Smooth muscle cell (in vitro differentiated cells): Measurements from ENCODE around the gene DGKB. TPM values are rescaled to one million over a fixed set of nuclear protein-coding genes. Genes with fewer than 3 reads are reported as not detected.

Source experiments
- DNase-seq: peaks from one replicate; lab custom pipeline; 2025; ENCODE audit not compliant: unreplicated experiment; lab: John Stamatoyannopoulos, UW
- H2AFZ ChIP-seq: fragments of 200-600 bp; sonication (generic); 2 replicates; pipeline ENCODE4 v1.6.0; 2016; ENCODE audit warnings: antibody characterized with exemption, low read depth, mild to moderate bottlenecking
- H3F3A ChIP-seq: fragments of 200-600 bp; sonication (generic); 2 replicates; pipeline ENCODE4 v1.6.0; 2017; ENCODE audit warnings: antibody characterized with exemption, low read depth
- H3K27ac ChIP-seq: fragments of 200-600 bp; sonication (generic); 2 replicates; pipeline ENCODE4 v1.5.1; 2016; ENCODE audit warnings: low read depth, mild to moderate bottlenecking
- H3K27me3 ChIP-seq: fragments of 200-600 bp; sonication (generic); 2 replicates; pipeline ENCODE4 v1.6.1; 2016; ENCODE audit warnings: low read depth, mild to moderate bottlenecking
- H3K36me3 ChIP-seq: fragments of 200-600 bp; sonication (generic); 2 replicates; pipeline ENCODE4 v1.5.1; 2016; ENCODE audit warnings: low read depth
- H3K4me1 ChIP-seq: fragments of 200-600 bp; sonication (generic); 2 replicates; pipeline ENCODE4 v1.5.1; 2016; ENCODE audit warnings: low read depth
- H3K4me2 ChIP-seq: fragments of 200-600 bp; sonication (generic); 2 replicates; pipeline ENCODE4 v1.6.0; 2016; ENCODE audit warnings: mild to moderate bottlenecking
- H3K4me3 ChIP-seq: fragments of 200-600 bp; sonication (generic); 2 replicates; pipeline ENCODE4 v1.5.1; 2016; ENCODE audit warnings: mild to moderate bottlenecking
- H3K79me2 ChIP-seq: fragments of 200-600 bp; sonication (generic); 2 replicates; pipeline ENCODE4 v1.6.0; 2016; ENCODE audit warnings: low read depth, mild to moderate bottlenecking
- H3K9ac ChIP-seq: fragments of 200-600 bp; sonication (generic); 2 replicates; pipeline ENCODE4 v1.6.0; 2016; ENCODE audit warnings: low read depth
- H3K9me3 ChIP-seq: fragments of 200-600 bp; sonication (generic); replicated peaks from 2 replicates; pipeline ENCODE4 v1.5.1; 2016; ENCODE audit warnings: low read depth
- H4K20me1 ChIP-seq: fragments of 200-600 bp; sonication (generic); 2 replicates; pipeline ENCODE4 v1.6.0; 2016; ENCODE audit warnings: low read depth
- WGBS: methylation state at CpG from one replicate; pipeline ENCODE4 v1.1.7; 2016; ENCODE audit warnings: low lambda C conversion rate; 5-methylcytosine and 5-hydroxymethylcytosine counted together
- polyA plus RNA-seq: library from polyadenylated mRNA; unstranded; fragments of >200 nt; fragmentation: Nextera tagmentation; extraction: Ambion mirVana; gene quantifications from 2 replicates; pipeline ENCODE4 v1.2.1, GENCODE V29; 2016
- total RNA-seq: library from RNA; depleted of rRNA; stranded (reverse); fragments of >200 nt; gene quantifications from 2 replicates; pipeline ENCODE4 v1.2.3, GENCODE V29; 2014
- TF ChIP-seq, protein P1 (sequence below): fragments of 200-600 bp; sonication (generic); IDR thresholded peaks from 2 replicates; pipeline ENCODE4 v1.5.1; 2017; ENCODE audit warnings: borderline replicate concordance, mild to moderate bottlenecking, antibody characterized with exemption; ENCODE audit not compliant: insufficient read depth, poor library complexity, severe bottlenecking

DGKB gene
- total and polyA plus RNA-seq, 2 experiments from 2014 or later: not detected

DNA sequence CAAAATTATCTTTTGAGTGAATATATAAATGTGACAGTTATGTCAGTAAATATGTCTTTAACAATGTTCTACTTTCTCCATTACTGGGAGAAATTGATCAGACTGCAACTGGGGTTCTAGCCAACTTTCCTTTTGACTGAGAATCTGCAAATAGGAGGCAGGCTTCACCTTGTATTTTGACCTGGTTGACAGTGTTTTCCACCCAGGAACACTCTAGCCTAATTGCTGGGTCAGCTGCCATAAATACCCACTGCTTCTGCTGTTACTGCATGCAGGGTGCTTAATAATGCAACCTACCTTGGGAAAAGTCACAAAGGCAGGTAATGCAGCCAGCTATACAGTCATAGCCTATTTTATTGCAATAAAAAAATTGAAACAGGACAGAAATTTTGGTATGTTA, 319.0 kb downstream of the DGKB start:
- no peaks in the 10 kb centered on the region for H3K36me3 ChIP-seq
- no peak for DNase-seq
- H3K79me2 ChIP-seq: no peaks in the 10 kb centered on the region
- no peak overlapping the region for H2AFZ ChIP-seq
- H3K4me1 ChIP-seq: no peaks in the 10 kb centered on the region
- H3K4me2 ChIP-seq: no peak overlapping the region
- TF ChIP-seq, protein P1, sequence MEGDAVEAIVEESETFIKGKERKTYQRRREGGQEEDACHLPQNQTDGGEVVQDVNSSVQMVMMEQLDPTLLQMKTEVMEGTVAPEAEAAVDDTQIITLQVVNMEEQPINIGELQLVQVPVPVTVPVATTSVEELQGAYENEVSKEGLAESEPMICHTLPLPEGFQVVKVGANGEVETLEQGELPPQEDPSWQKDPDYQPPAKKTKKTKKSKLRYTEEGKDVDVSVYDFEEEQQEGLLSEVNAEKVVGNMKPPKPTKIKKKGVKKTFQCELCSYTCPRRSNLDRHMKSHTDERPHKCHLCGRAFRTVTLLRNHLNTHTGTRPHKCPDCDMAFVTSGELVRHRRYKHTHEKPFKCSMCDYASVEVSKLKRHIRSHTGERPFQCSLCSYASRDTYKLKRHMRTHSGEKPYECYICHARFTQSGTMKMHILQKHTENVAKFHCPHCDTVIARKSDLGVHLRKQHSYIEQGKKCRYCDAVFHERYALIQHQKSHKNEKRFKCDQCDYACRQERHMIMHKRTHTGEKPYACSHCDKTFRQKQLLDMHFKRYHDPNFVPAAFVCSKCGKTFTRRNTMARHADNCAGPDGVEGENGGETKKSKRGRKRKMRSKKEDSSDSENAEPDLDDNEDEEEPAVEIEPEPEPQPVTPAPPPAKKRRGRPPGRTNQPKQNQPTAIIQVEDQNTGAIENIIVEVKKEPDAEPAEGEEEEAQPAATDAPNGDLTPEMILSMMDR: no peak
- no peak overlapping the region for H3K27ac ChIP-seq
- no peaks in the 10 kb centered on the region for H3F3A ChIP-seq
- no peaks in the 10 kb centered on the region for H3K9me3 ChIP-seq
- no peaks in the 10 kb centered on the region for H4K20me1 ChIP-seq
- H3K27me3 ChIP-seq: no peaks in the 10 kb centered on the region
- H3K4me3 ChIP-seq: no peak overlapping the region
- no peak overlapping the region for H3K9ac ChIP-seq

DNA sequence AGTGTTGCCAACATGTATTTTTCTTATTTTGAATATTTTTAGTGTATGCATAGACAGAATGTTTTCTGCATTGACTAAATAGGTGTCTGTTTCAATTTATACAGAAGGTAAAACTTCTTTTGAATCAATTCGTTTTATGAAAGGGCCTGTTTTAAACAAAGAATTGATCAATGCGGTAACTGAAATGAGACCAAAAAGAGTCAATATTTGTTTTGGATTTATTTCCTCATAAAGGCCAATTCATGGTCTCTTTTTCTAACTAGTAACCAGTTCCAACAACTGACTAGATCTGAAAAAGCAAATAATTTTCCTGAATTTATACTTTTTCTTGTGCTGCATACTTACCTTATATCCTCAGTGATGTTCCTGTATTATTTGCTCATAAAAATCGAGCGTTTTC, 320.5 kb downstream of the DGKB start:
- Histone ChIP-seq H3K27me3 (no peaks in the 10 kb centered on the region), H3K27ac (no peak overlapping the region), H3F3A (no peaks in the 10 kb centered on the region), H3K4me2 (no peak overlapping the region), H3K79me2 (no peaks in the 10 kb centered on the region), H3K9me3 (no peaks in the 10 kb centered on the region), H2AFZ (no peak overlapping the region), H3K9ac (no peak overlapping the region), H3K4me1 (no peaks in the 10 kb centered on the region), H4K20me1 (no peaks in the 10 kb centered on the region), H3K36me3 (no peaks in the 10 kb centered on the region), H3K4me3 (no peak overlapping the region)
- DNase-seq: no peak
- TF ChIP-seq, protein P1: no peak
- WGBS: 85% methylated on average over 4 of the region's 4 CpGs

DNA sequence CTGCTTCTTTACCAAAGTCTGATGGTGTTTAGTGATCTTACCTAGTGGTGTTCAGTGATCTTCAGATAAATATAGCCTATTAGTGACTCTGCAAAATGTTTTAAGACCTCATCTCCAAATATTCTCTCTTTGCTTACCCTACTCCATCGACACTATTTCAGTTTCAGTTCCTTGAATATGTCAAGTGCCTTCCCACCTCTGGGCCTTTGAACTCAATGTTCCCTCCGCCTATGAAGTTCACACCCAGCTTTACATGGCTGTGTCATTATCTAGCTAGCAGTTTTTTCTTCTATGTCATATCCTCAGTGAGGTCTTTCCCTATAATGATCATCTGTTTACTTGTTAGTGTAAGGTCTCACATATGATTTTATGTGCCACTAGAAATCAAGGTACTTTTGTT, 322.6 kb downstream of the DGKB start:
- H3K9ac ChIP-seq: no peak overlapping the region
- no peaks in the 10 kb centered on the region for H3K4me1 ChIP-seq
- H3K4me2 ChIP-seq: no peak overlapping the region
- H3K27ac ChIP-seq: no peak overlapping the region
- DNase-seq: no peak
- H3K4me3 ChIP-seq: no peak overlapping the region
- H3K36me3 ChIP-seq: no peaks in the 10 kb centered on the region
- H3K9me3 ChIP-seq: no peaks in the 10 kb centered on the region
- no peaks in the 10 kb centered on the region for H3F3A ChIP-seq
- TF ChIP-seq, protein P1: no peak
- H4K20me1 ChIP-seq: no peaks in the 10 kb centered on the region
- H3K79me2 ChIP-seq: no peaks in the 10 kb centered on the region
- H3K27me3 ChIP-seq: no peaks in the 10 kb centered on the region
- WGBS: 87% methylated on average over 2 of the region's 2 CpGs
- no peak overlapping the region for H2AFZ ChIP-seq

DNA sequence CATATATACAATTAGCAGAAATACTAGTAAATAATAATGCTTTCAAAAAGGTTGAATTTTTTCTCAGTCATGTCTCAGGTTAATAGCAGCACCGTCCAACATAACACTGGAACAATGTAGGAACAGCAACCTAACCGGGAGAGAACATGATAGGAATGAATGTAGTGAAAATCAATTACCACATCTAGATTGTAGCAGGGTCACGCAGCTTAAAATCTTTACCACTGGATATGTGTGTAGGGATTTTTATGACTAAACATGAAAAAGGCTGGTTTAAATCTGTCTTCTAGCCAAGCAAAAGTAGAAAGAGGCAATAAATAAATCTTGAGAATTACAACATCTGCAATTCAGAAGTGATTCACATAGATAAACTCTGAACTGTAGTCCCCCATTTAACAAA, 326.0 kb downstream of the DGKB start:
- no peak overlapping the region for H3K4me2 ChIP-seq
- no peak overlapping the region for H3K27ac ChIP-seq
- no peak overlapping the region for H3K9ac ChIP-seq
- no peak overlapping the region for H3K4me3 ChIP-seq
- no peaks in the 10 kb centered on the region for H3K27me3 ChIP-seq
- H3K9me3 ChIP-seq: no peaks in the 10 kb centered on the region
- TF ChIP-seq, protein P1: no peak
- H3K4me1 ChIP-seq: no peaks in the 10 kb centered on the region
- no peaks in the 10 kb centered on the region for H3F3A ChIP-seq
- H3K36me3 ChIP-seq: no peaks in the 10 kb centered on the region
- no peaks in the 10 kb centered on the region for H3K79me2 ChIP-seq
- H2AFZ ChIP-seq: no peak overlapping the region
- WGBS: 90% methylated on average over 3 of the region's 3 CpGs
- H4K20me1 ChIP-seq: no peaks in the 10 kb centered on the region
- DNase-seq: no peak
